ENCODE results near the gene MUC3A. TPM values are rescaled to one million over a fixed set of nuclear protein-coding genes. Genes with fewer than 3 reads are reported as not detected.

The MUC3A gene
- total and polyA plus RNA-seq, 2 of the 8 experiments (the other 6 are each of a cell fraction or from before 2014, with no cell fraction given), result 15.4 to 43.9 TPM

DNA sequence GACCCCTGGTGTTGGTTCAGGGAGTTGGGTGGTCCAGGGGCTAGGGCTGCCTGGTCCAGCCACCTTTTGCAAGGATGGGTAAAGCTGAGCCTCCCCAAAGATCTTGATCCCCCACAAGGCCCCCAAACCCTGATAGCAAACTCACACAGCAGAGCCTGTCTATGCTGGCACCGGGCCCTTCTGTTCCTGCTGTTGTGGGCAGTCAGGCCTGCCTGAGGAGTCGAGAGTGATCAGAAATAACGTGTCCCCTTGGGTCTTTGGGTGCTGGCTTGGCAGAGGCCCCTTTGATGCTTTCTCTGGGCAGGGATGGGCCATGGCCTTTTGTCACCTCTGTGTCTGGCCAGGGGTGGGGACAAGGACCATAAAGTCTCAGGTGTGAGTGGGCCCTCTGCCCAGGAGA lies 19.3 kb downstream of the MUC3A start:
- Histone ChIP-seq H2BK120ac (replicated peaks; ENCODE audit: low read depth, low read length) (no peak overlapping the region), H3K4ac (replicated peaks; ENCODE audit: insufficient read length, low read depth, low read length) (no peak overlapping the region), H3K79me1 (ENCODE audit: low read depth, low read length) (no peaks in the 10 kb centered on the region; the same call in 1 of the 2 replicates), H3K27ac (ENCODE audit: low read depth, low read length) (no peak overlapping the region), H4K91ac (replicated peaks; ENCODE audit: insufficient read length, low read length) (no peak overlapping the region), H3K36me3 (ENCODE audit: control insufficient read depth in 2 of 4, insufficient read depth in 4 of 4, low read length in 3 of 4) (no peaks in the 10 kb centered on the region), H4K5ac (ENCODE audit: insufficient read length, low read depth, low read length) (no peak overlapping the region), H3K23me2 (ENCODE audit: low read depth, low read length) (peaks cover 9% of the 10 kb centered on the region; the same call in 1 of the 2 replicates), H3K27me3 (replicated peaks in 1 of 4; ENCODE audit: control insufficient read depth in 3 of 4, extremely low read depth in 1 of 4, insufficient read depth in 3 of 4, low read length in 3 of 4) (peaks cover 3 to 18% (median 14%) of the 10 kb centered on the region in 4 experiments), H3K79me2 (ENCODE audit: control insufficient read depth in 1 of 2, insufficient read depth in 2 of 2, low read length in 2 of 2) (no peaks in the 10 kb centered on the region), H2BK15ac (ENCODE audit: low read length) (no peak overlapping the region), H3K4me3 (ENCODE audit: extremely low read depth in 1 of 4, insufficient read depth in 2 of 4, low read depth in 3 of 4, low read length in 4 of 4) (no peak overlapping the region), H2BK20ac (ENCODE audit: low read length) (no peak overlapping the region), H2BK5ac (ENCODE audit: low read depth, low read length) (no peak overlapping the region), H3K14ac (ENCODE audit: insufficient read length) (no peak overlapping the region), H4K20me1 (replicated peaks in 1 of 2; ENCODE audit: control insufficient read depth in 1 of 2, insufficient read depth in 2 of 2, low read length in 2 of 2) (peaks cover 2 to 7% of the 10 kb centered on the region in 2 experiments), H3K56ac (replicated peaks; ENCODE audit: insufficient read length, low read depth, low read length) (no peak overlapping the region), H3K18ac (ENCODE audit: extremely low read depth, low read length) (peak overlapping the region; percentile 10; the same call in 1 of the 2 replicates), H3K23ac (ENCODE audit: insufficient read length) (no peak overlapping the region), H3K4me1 (replicated peaks in 1 of 4; ENCODE audit: control insufficient read depth in 3 of 4, insufficient read depth in 4 of 4, low read length in 3 of 4) (peaks cover 4 to 32% (median 26%) of the 10 kb centered on the region in 4 experiments), H2BK12ac (ENCODE audit: low read depth, low read length) (no peak overlapping the region), H4K8ac (ENCODE audit: extremely low read depth, insufficient read depth, low read length) (peak overlapping the region; percentile 73; the same call in 1 of the 2 replicates), H3K4me2 (ENCODE audit: insufficient read depth in 1 of 2, low read depth in 2 of 2, low read length in 2 of 2) (no peak overlapping the region), H2AK5ac (ENCODE audit: low read depth, low read length) (no peak overlapping the region), H3K9ac (replicated peaks in 1 of 4; ENCODE audit: extremely low read depth in 1 of 4, low read depth in 3 of 4, low read length in 3 of 4) (no peak overlapping the region), H2AFZ (ENCODE audit: low read length) (no peak overlapping the region), H3K9me3 (ENCODE audit: insufficient read depth in 2 of 2, low read depth in 1 of 2, low read length in 1 of 2) (no peaks in the 10 kb centered on the region)
- DNase-seq (ENCODE audit: low read depth in 1 of 2, low spot score in 2 of 2), result no peak
- FAIRE-seq, result no peak
- 71% methylated on average over 3 of the region's 3 CpGs; no CpG with 5 or more reads in 1 of the 2 experiments for WGBS, 2 experiments (ENCODE audit: extremely low coverage in 1 of 2, insufficient coverage in 1 of 2, insufficient read length in 1 of 2, insufficient replicate concordance in 2 of 2, low coverage in 1 of 2, low lambda C conversion rate in 2 of 2, missing lambda C conversion rate in 1 of 2)
- POLR2A ChIA-PET (ENCODE audit: partially characterized antibody), result interaction anchor here (1.6 to 1.7 kb wide), 2 partner anchors 39 to 50 kb away, joined by 3 to 4 read pairs; no protein-coding TSS in a partner anchor
- CTCF ChIA-PET (ENCODE audit: partially characterized antibody), result interaction anchor here (1.0 to 3.5 kb wide), 8 partner anchors 9 to 109 kb away, joined by 3 to 16 read pairs (median 5); partner anchors contain the start of genes ACHE, MUC17 and MUC3A
- TF ChIP-seq, protein P1, sequence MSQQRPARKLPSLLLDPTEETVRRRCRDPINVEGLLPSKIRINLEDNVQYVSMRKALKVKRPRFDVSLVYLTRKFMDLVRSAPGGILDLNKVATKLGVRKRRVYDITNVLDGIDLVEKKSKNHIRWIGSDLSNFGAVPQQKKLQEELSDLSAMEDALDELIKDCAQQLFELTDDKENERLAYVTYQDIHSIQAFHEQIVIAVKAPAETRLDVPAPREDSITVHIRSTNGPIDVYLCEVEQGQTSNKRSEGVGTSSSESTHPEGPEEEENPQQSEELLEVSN (IDR thresholded peaks at IDR 0.05), result no peak
- no peak for TF ChIP-seq SUZ12 (IDR thresholded peaks at IDR 0.05; ENCODE audit: low read length)
- TF ChIP-seq JUN (IDR thresholded peaks at IDR 0.05; ENCODE audit: low read depth, low read length), result no peak
- TF ChIP-seq SRF (IDR thresholded peaks at IDR 0.05; ENCODE audit: low read depth, low read length), result no peak
- no peak for TF ChIP-seq TEAD4 (IDR thresholded peaks at IDR 0.05; ENCODE audit: low read depth, low read length)
- no peak for TF ChIP-seq SAP30 (IDR thresholded peaks at IDR 0.05; ENCODE audit: insufficient read depth, insufficient replicate concordance, low read length)
- no peak for TF ChIP-seq RAD21 (IDR thresholded peaks at IDR 0.05 in 1 of 2, conservative IDR thresholded peaks at IDR 0.05 in 1 of 2; ENCODE audit: low read depth in 2 of 2, low read length in 2 of 2)
- TF ChIP-seq ZNF274 (IDR thresholded peaks at IDR 0.05; ENCODE audit: borderline replicate concordance, extremely low read depth, low read length), result no peak
- TF ChIP-seq EP300 (IDR thresholded peaks at IDR 0.05; ENCODE audit: borderline replicate concordance in 1 of 2, low read depth in 2 of 2, low read length in 2 of 2), result no peak
- no peak for TF ChIP-seq BRCA1 (IDR thresholded peaks at IDR 0.05; ENCODE audit: low read depth, low read length)
- no peak for TF ChIP-seq CHD2 (IDR thresholded peaks at IDR 0.05; ENCODE audit: low read length)
- no peak for TF ChIP-seq POLR2A (IDR thresholded peaks at IDR 0.05; ENCODE audit: control extremely low read depth in 1 of 2, low read depth in 2 of 2, low read length in 2 of 2)
- TF ChIP-seq SIX5 (IDR thresholded peaks at IDR 0.05; ENCODE audit: low read depth, low read length), result no peak

Measured in H1 (cell line).